GM12801 (cell line): Measurements from ENCODE around the gene CD27.

Experiments used
- TF ChIP-seq, protein P1 (sequence below): IDR thresholded peaks from one replicate; pipeline ENCODE4 v1.5.1; 2011; ENCODE audit warnings: control low read depth; ENCODE audit not compliant: insufficient read length; ENCODE audit errors: extremely low read depth

CD27 gene

DNA sequence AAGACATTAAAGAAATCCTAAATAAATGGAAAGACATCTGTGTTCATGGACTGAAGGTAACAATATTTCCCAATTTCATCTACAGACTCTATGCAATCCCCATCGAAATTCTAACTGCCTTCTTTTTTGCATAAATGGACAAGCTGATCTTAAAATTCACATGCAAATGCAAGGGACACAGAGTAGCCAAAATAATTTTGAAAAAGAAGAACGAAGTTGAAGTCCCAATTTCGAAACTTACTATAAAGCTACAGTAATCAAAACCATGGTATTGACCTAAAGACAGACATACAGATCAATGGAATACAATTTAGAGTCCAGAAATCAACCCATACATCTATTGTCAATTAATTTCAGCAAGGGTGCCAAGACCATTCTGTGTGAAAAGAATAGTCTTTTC, 16.4 kb upstream of the CD27 start:
- TF ChIP-seq, protein P1, sequence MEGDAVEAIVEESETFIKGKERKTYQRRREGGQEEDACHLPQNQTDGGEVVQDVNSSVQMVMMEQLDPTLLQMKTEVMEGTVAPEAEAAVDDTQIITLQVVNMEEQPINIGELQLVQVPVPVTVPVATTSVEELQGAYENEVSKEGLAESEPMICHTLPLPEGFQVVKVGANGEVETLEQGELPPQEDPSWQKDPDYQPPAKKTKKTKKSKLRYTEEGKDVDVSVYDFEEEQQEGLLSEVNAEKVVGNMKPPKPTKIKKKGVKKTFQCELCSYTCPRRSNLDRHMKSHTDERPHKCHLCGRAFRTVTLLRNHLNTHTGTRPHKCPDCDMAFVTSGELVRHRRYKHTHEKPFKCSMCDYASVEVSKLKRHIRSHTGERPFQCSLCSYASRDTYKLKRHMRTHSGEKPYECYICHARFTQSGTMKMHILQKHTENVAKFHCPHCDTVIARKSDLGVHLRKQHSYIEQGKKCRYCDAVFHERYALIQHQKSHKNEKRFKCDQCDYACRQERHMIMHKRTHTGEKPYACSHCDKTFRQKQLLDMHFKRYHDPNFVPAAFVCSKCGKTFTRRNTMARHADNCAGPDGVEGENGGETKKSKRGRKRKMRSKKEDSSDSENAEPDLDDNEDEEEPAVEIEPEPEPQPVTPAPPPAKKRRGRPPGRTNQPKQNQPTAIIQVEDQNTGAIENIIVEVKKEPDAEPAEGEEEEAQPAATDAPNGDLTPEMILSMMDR = no peak

DNA sequence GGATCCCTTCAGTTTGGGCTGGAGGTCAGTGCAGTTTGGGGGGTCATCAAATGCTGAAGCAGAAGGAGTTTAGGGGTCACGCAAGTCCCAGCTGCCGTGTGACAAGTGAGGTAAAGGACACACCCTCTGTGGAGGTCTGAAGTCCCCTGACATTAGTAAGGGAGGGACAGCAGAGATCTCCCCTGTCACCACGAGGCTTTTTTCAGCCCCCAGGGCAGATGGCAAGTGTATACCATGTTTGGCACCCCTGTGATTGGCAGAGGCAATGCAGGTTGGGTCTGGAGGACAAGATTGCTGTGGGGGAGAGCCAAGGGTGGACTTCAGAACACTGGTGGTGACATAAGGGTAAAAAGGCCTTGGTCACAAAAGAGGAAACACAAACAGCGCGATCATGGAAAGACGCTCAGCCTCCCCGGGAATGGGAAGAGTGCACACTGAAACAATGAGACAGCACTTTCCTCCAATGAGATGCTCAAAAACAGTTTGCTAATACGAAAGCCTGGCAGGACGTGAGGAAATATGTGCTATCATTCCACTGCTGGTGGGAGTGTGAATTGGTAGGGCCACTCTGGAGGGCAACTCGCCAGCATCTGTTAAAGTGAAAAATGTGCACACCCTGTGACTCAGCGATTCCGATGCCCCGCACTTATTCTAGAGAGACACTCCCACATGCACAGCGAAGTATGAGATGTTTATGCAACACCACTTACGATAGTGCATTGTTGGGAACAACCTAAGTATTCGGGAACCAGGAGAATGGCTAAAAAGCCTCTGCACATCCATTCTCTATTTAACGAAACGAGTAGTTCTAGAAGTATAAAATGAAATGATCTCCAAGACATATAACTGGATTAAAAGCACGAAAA, 14.4 kb upstream of the CD27 start:
- TF ChIP-seq, protein P1 = no peak

DNA sequence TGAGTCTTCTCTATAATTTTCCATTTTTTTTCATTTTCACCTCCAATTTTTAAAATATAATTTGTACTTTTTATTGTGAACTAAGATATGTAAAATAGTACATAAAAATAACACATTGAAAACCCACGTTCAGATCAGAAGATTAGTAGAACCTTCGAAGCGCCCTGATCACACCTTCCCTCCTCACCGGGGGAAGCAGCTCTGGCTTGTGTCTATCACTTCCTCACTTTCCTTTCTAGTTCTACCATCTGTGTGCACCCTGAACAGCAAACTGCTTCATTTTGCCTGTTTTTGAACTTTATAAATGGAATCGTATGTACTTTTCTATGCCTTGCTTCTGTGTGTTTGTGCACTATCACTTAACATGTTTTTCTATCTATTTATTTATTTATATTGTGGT, 11.8 kb upstream of the CD27 start:
- TF ChIP-seq, protein P1 = no peak

DNA sequence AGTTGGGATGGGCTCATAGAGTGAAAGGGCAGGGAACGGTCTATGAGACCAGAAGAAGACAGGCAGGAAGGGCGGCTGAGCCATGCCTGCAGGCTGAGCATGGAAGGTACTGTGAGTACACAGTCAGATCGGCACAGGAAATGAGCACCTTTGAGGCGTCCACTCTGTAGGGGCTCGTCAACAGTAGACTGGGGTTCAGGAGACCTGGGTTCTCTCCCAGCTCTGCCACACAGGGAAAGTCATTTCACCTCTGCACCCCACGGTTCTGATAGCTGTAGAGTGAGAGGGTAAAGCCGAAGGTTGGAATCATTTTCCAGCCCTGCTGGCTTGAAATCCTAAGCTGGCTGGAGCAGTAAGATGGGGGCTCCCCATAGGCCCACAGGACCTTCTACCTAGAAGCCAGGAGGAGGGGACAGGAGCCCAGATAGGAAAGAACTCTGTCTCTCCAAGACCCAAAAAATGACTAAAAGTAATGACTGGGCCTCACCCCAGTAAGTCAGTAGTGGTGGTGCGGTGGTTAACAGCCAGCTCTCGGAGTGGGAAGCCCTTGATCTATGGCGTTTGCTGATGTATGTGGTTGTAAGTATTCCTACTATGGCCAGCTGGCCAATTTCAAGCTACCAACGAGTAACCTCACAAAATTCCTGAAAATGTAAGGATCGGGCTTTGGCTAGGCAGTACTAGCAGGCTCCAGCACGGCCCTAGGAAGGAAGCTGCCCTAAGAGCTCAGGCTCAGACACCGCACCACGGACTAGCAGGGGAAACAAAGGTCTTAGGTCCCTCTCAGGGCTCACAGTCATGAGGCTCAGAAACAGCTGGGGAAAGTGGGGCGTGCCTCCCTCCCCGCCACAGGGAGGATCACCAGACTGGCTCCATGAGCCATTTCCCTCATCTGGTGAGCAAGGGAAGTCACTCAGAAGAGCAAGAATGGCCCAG, 10.3 kb upstream of the CD27 start:
- TF ChIP-seq, protein P1 = no peak

DNA sequence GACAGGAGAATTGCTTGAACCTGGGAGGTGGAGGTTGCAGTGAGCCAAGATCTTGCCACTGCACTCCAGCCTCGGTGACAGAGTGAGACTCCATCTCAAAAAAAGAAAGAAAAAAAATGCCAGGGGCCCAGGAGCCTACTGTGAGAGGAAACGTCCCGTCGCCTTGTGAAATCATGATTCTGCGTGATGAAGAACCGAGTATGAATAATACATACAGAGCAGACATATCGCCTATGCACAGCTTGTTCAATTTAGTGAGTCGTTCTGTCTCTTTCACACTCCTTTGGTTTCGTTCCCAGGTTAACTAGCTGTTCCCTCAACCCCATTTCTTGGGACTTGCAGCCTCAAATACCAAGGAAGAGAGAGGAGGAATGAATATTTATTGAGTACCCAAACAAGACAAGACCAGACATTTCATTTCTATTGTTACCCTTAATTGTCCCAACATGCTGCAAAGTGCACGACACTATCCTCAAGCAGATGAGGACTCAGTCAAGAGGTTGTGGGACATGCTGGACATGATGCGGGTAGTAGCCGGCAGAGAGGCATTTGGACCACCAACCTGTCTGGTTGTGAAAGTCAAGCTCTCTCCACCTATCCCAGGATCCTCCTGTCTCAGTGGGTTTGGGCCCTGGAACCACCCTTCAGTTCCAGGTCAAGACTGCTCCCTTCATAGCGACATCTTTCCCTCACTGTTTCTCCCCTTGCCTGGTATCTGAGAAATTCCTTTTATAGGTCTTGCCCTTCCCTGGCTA, 8.6 kb upstream of the CD27 start:
- TF ChIP-seq, protein P1 = no peak

DNA sequence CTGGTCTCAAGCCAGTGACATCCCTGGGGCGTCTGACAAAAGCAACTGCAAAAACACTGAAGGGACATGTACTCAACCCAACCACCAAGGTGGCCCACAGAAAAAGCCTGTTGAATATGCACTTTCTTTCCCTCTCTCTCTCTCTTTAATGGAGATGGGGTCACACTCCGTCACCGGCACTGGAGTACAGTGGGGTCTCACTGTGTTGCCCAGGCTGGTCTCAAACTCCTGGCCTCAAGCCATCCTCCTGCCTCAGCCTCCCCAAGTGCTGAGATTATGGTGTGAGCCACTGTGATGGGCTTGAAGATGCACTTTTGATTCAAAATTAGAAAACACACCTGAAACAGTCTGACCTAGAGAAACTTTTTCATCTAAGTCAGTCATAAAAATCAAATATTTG, 7.2 kb upstream of the CD27 start:
- TF ChIP-seq, protein P1 = no peak

DNA sequence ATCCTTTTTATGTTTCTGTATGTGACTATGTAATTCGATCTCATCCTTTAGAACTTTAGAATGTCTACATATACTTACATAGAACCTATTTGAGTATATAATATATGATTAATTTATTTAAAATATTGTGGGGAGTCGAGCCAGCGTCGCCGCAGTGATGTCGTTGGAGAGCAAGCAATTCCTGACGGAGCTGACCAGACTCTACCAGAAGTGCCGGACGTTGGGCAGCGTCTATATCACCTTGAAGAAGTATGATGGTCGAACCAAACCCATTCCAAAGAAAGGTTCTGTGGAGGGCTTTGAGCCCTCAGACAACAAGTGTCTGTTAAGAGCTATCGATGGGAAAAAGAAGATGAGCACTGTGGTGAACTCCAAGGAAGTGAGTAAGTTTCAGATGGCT, 6.4 kb upstream of the CD27 start:
- TF ChIP-seq, protein P1 = no peak
